OCI-LY7 (cell line): ENCODE results near the gene PAK5. TPM values are rescaled to one million over a fixed set of nuclear protein-coding genes. Genes with fewer than 3 reads are reported as not detected.

Experiments used
- BruUV-seq: library from RNA; stranded (reverse); fragments of 400-500 nt; replicated peaks from 2 replicates; lab custom pipeline; 2021; lab: Mats Ljungman, UMichigan
- CTCF ChIA-PET: fragments of 300-600 bp; sonication (Branson Sonifier 250); formaldehyde crosslinking; loops from one replicate; lab custom pipeline; 2022; ENCODE audit warnings: antibody characterized with exemption; ENCODE audit not compliant: unreplicated experiment; lab: Charles Lee
- POLR2A ChIA-PET: fragments of 300-600 bp; sonication (Branson Sonifier 250); formaldehyde crosslinking; loops from one replicate; lab custom pipeline; 2022; ENCODE audit warnings: antibody characterized with exemption; lab: Charles Lee
- DNase-seq: peaks from one replicate; pipeline ENCODE4 v3.0.0-alpha.2; 2015; ENCODE audit warnings: low spot score
- H2AFZ ChIP-seq: fragments of 200-600 bp; sonication (generic), shearing (Covaris generic); 2 replicates; pipeline ENCODE4 v1.6.1; 2014; ENCODE audit warnings: mild to moderate bottlenecking, antibody characterized with exemption, low read length, moderate library complexity
- H3K27ac ChIP-seq: fragments of 200-600 bp; sonication (generic); 2 replicates; pipeline ENCODE4 v1.5.1; 2014; ENCODE audit warnings: mixed run types, low read depth, mild to moderate bottlenecking, moderate library complexity, low read length, inconsistent platforms; ENCODE audit not compliant: poor library complexity, severe bottlenecking
- H3K36me3 ChIP-seq: fragments of 200-600 bp; sonication (generic); 2 replicates; pipeline ENCODE4 v1.6.1; 2014; ENCODE audit warnings: mild to moderate bottlenecking, antibody characterized with exemption, low read length, moderate library complexity, mixed read lengths; ENCODE audit not compliant: insufficient read depth
- H3K4me1 ChIP-seq: fragments of 200-600 bp; sonication (generic); 2 replicates; pipeline ENCODE4 v1.5.1; 2014; ENCODE audit warnings: mild to moderate bottlenecking, low read length; ENCODE audit not compliant: insufficient read depth, poor library complexity, severe bottlenecking
- H3K4me2 ChIP-seq: fragments of 200-600 bp; sonication (generic); 2 replicates; pipeline ENCODE4 v1.6.1; 2014; ENCODE audit warnings: mild to moderate bottlenecking, low read length
- H3K4me3 ChIP-seq: fragments of 200-600 bp; sonication (generic); 2 replicates; pipeline ENCODE4 v1.5.1; 2014; ENCODE audit warnings: mild to moderate bottlenecking, low read depth, low read length; ENCODE audit not compliant: poor library complexity, severe bottlenecking
- H3K79me2 ChIP-seq: fragments of 200-600 bp; sonication (generic); 2 replicates; pipeline ENCODE4 v1.6.1; 2016; ENCODE audit warnings: low read depth, mild to moderate bottlenecking, low read length, moderate library complexity, mixed read lengths; ENCODE audit not compliant: insufficient read depth
- H3K9me2 ChIP-seq: fragments of 200-600 bp; sonication (generic); 2 replicates; pipeline ENCODE4 v1.6.1; 2016; ENCODE audit warnings: mild to moderate bottlenecking, low read length, mixed read lengths; ENCODE audit not compliant: insufficient read depth
- H3K9me3 ChIP-seq: fragments of 200-600 bp; sonication (generic); 2 replicates; pipeline ENCODE4 v1.6.1; 2014; ENCODE audit warnings: mild to moderate bottlenecking, mixed run types, low read length, mixed read lengths
- H4K20me1 ChIP-seq: fragments of 200-600 bp; sonication (generic); 2 replicates; pipeline ENCODE4 v1.6.1; 2014; ENCODE audit warnings: mild to moderate bottlenecking, antibody characterized with exemption, low read length, moderate library complexity, mixed read lengths; ENCODE audit not compliant: insufficient read depth
- CTCF ChIP-seq: fragments of 200-600 bp; sonication (generic); conservative IDR thresholded peaks from 2 replicates; pipeline ENCODE4 v1.5.1; 2014; ENCODE audit warnings: mild to moderate bottlenecking, antibody characterized with exemption, low read length, moderate library complexity, mixed read lengths
- EZH2phosphoT487 ChIP-seq: fragments of 200-600 bp; sonication (generic); IDR thresholded peaks from 2 replicates; pipeline ENCODE4 v1.6.1; 2018; ENCODE audit warnings: low read depth, borderline replicate concordance, mild to moderate bottlenecking, mixed run types, antibody characterized with exemption, low read length, moderate library complexity, mixed read lengths
- intact Hi-C: fragments of 100-400 bp; cut with micrococcal nuclease; formaldehyde crosslinking; loops from one replicate; pipeline ENCODE4 v1.10.0; 2022; ENCODE audit not compliant: unreplicated experiment
- total RNA-seq, 2 experiments: library from RNA; depleted of rRNA in 1 of 2; stranded (reverse); fragments of >200 nt in 1 of 2; shearing (Covaris generic) in 1 of 2; gene quantifications; 2 replicates each; pipeline ENCODE4 v1.2.3, GENCODE V29; 2014 to 2022

Gene PAK5
- total RNA-seq, 2 experiments from 2014 or later = not detected

GRCh38 chr20:9565910-9566550 is 272.8 kb downstream of the PAK5 start:
- BruUV-seq = no TSS peak
- DNase-seq = no peak

GRCh38 chr20:9557411-9557810 is 281.5 kb downstream of the PAK5 start:
- Histone ChIP-seq H3K9me2 (no peaks in the 10 kb centered on the region), H3K79me2 (no peaks in the 10 kb centered on the region), H2AFZ (no peak overlapping the region), H3K4me2 (no peak overlapping the region), H3K4me3 (no peak overlapping the region), H3K4me1 (no peaks in the 10 kb centered on the region), H3K36me3 (no peaks in the 10 kb centered on the region), H3K9me3 (no peaks in the 10 kb centered on the region), H3K27ac (no peak overlapping the region), H4K20me1 (no peaks in the 10 kb centered on the region)
- ChIA-PET CTCF (no interaction called here), POLR2A (no interaction called here)
- no peak for TF ChIP-seq EZH2phosphoT487
- no peak for TF ChIP-seq CTCF
- no peak for DNase-seq
- intact Hi-C loops = no loop called here
- BruUV-seq = no TSS peak

More at GRCh38 chr20:9565910-9566550, 272.8 kb downstream of the PAK5 start:
- Histone ChIP-seq H3K4me1 (no peaks in the 10 kb centered on the region), H4K20me1 (no peaks in the 10 kb centered on the region), H3K9me3 (no peaks in the 10 kb centered on the region), H3K9me2 (no peaks in the 10 kb centered on the region), H3K27ac (no peak overlapping the region), H3K79me2 (no peaks in the 10 kb centered on the region), H3K4me2 (no peak overlapping the region), H2AFZ (no peak overlapping the region), H3K4me3 (no peak overlapping the region), H3K36me3 (no peaks in the 10 kb centered on the region)
- CTCF ChIA-PET = no interaction called here
- POLR2A ChIA-PET = no interaction called here
- intact Hi-C loops = no loop called here
- TF ChIP-seq CTCF (no peak), EZH2phosphoT487 (no peak)

GRCh38 chr20:9555781-9556180 is 283.1 kb downstream of the PAK5 start:
- no peaks in the 10 kb centered on the region for H3K36me3 ChIP-seq
- H4K20me1 ChIP-seq = no peaks in the 10 kb centered on the region
- no peak overlapping the region for H3K4me2 ChIP-seq
- no peaks in the 10 kb centered on the region for H3K9me3 ChIP-seq
- H3K4me1 ChIP-seq = no peaks in the 10 kb centered on the region
- intact Hi-C loops = no loop called here
- no peak overlapping the region for H3K4me3 ChIP-seq
- no peak overlapping the region for H2AFZ ChIP-seq
- H3K27ac ChIP-seq = no peak overlapping the region
- no TSS peak for BruUV-seq
- H3K79me2 ChIP-seq = no peaks in the 10 kb centered on the region
- TF ChIP-seq CTCF (no peak), EZH2phosphoT487 (no peak)
- POLR2A ChIA-PET = no interaction called here
- no peaks in the 10 kb centered on the region for H3K9me2 ChIP-seq
- DNase-seq = no peak
- CTCF ChIA-PET = interaction anchor here (0.5 kb wide), 1 partner anchor 416 kb away, joined by 3 read pairs; no protein-coding TSS in a partner anchor
